Heart left ventricle (tissue), 16 donors: ENCODE results near the gene IFNGR1. TPM values are rescaled to one million over a fixed set of nuclear protein-coding genes. Genes with fewer than 3 reads are reported as not detected.

ENCODE experiments used
- ATAC-seq, 4 donors: fragments of 200-7000 bp; cut with Tn5 transposase; one replicate each; pipeline ENCODE4 v1.9.1; 2020 to 2022; ENCODE audit warnings: moderate library complexity in 4 of 4, mild to moderate bottlenecking in 3 of 4, moderate number of reproducible peaks in 1 of 4
- DNase-seq, 5 donors: peaks; one replicate each; pipeline ENCODE4 v3.0.0-alpha.2; 2020
- H3K27ac ChIP-seq, 12 donors: fragments of 200-600 bp; sonication (generic) in 4 of 12; one replicate each; pipeline versions ENCODE4 v1.5.0 to v1.8.0; 2016 to 2022; ENCODE audit warnings: mild to moderate bottlenecking in 2 of 12
- H3K27me3 ChIP-seq, 9 donors: fragments of 200-600 bp; sonication (generic) in 2 of 9; one replicate each; pipeline versions ENCODE4 v1.5.1 to v1.8.0; 2016 to 2022; ENCODE audit warnings: mild to moderate bottlenecking in 3 of 9
- H3K36me3 ChIP-seq, 9 donors: fragments of 200-600 bp; sonication (generic) in 2 of 9; one replicate each; pipeline versions ENCODE4 v1.5.0 to v1.8.0; 2018 to 2022; ENCODE audit warnings: mild to moderate bottlenecking in 2 of 9
- H3K4me1 ChIP-seq, 12 donors: fragments of 200-600 bp; sonication (generic) in 4 of 12; one replicate each; pipeline versions ENCODE4 v1.5.0 to v1.8.0; 2016 to 2022; ENCODE audit warnings: mild to moderate bottlenecking in 3 of 12
- H3K4me3 ChIP-seq, 12 donors: fragments of 200-600 bp; sonication (generic) in 4 of 12; one replicate each; pipeline versions ENCODE4 v1.5.0 to v1.8.0; 2017 to 2022; ENCODE audit warnings: mild to moderate bottlenecking in 9 of 12, moderate library complexity in 4 of 12
- H3K9me3 ChIP-seq, 12 donors: fragments of 200-600 bp; sonication (generic) in 4 of 12; one replicate each; pipeline versions ENCODE4 v1.5.0 to v1.8.0; 2016 to 2022; ENCODE audit warnings: mild to moderate bottlenecking in 1 of 12
- CTCF ChIP-seq, 12 donors: fragments of 200-600 bp; sonication (generic) in 4 of 12; IDR thresholded peaks; one replicate each; pipeline versions ENCODE4 v1.5.0 to v1.8.0; 2018 to 2022; ENCODE audit warnings: antibody characterized with exemption in 12 of 12, mild to moderate bottlenecking in 5 of 12
- POLR2A ChIP-seq, 2 donors: fragments of 450-650 bp; IDR thresholded peaks; one replicate each; pipeline ENCODE4 v1.6.1; 2017; ENCODE audit warnings: antibody characterized with exemption in 2 of 2, mild to moderate bottlenecking in 2 of 2, moderate library complexity in 2 of 2
- WGBS, 4 donors: extraction: QIAGEN DNeasy Blood & Tissue Kit in 2 of 4; methylation state at CpG; one replicate each; pipeline versions ENCODE4 v1.1.5 to v1.1.7; 2013 to 2018; 5-methylcytosine and 5-hydroxymethylcytosine counted together
- intact Hi-C, 10 donors: fragments of 100-400 bp; cut with DNase I; formaldehyde crosslinking; loops; one replicate each; pipeline versions ENCODE4 v1.11.1 to v1.14.2; 2022
- polyA plus RNA-seq, 2 donors: library from polyadenylated mRNA; stranded (reverse); fragments of 200-250 nt; gene quantifications; one replicate each; pipeline ENCODE4 v1.2.3, GENCODE V29; 2013
- total RNA-seq, 9 donors: library from RNA; depleted of rRNA in 2 of 9; stranded (reverse); fragments of >200 nt in 2 of 9; fragmentation: NEBNext Ultra II Directional in 3 of 9; extraction: Animal tissue kit (Norgen Biotek cat#: 25700) in 3 of 9; gene quantifications; one replicate each; pipeline versions ENCODE4 v1.1.0 to v1.2.4, GENCODE V29; 2016 to 2023
- donor health status: ischemic (EF 13 %, LVEDD 7.1; RV severe dilation, severe dysfunction).
- donor health status: healthy with polysubstance abuse.
- donor health status: DM: no; HTN: yes; CAD: no.
- donor health status: DM: no; HTN: no; CAD: no.
- donor health status: ischemic (EF 25% LVEDD 6.9; RV normal size, moderate dysfunction).
- donor health status: ischemic (EF 25% LVEDD 5.7; RV mildly dilated, moderate dysfunction).
- donor health status: healthy.
- donor health status: DM: yes; HTN: yes; CAD: no.
- donor health status: ischemic (EF 35%, LVEDD 5.7; RV mildly dilated, moderate dysfunction).
- donor health status: nonischemic (EF 11% LVEDD 7.7; RV severe dilation, severe dysfunction).
- donor health status: DM: yes; HTN: yes; CAD: no.
- donor health status: PGD.
- donor health status: ischemic (EF 29% LVEDD 5.4; RV normal size, mild dysfunction).
- donor health status: nonischemic (EF 23%, LVEDD 6.1; RV moderate dilation, normal function).

Gene IFNGR1
- total and polyA plus RNA-seq, 11 donors = 68.6 to 152 (median 79.2) TPM

- ATAC-seq (no peak), DNase-seq (no peak)
- 96 to 97% (median 97%) methylated on average over 11 of the region's 11 CpGs for WGBS, 4 donors
- Histone ChIP-seq H3K27ac (no peak overlapping the region), H3K4me1 (peaks cover 0 to 16% (median 5%) of the 10 kb centered on the region in 12 donors), H3K9me3 (no peaks in the 10 kb centered on the region), H3K36me3 (no peaks in the 10 kb centered on the region), H3K4me3 (no peak overlapping the region), H3K27me3 (no peaks in the 10 kb centered on the region)
- intact Hi-C loops = no loop called here
- TF ChIP-seq POLR2A (IDR thresholded peaks at IDR 0.05) (no peak), CTCF (IDR thresholded peaks at IDR 0.05) (no peak)
Observed at GRCh38 chr6:137172734-137173431, 46.3 kb downstream of the IFNGR1 start.

GRCh38 chr6:137171824-137172733, 47.1 kb downstream of the IFNGR1 start:
- 71 to 79% (median 75%) methylated on average over 13 of the region's 13 CpGs for WGBS, 4 donors
- H3K4me1 ChIP-seq = peaks cover 0 to 16% (median 5%) of the 10 kb centered on the region in 12 donors
- no peaks in the 10 kb centered on the region for H3K9me3 ChIP-seq
- no peaks in the 10 kb centered on the region for H3K27me3 ChIP-seq
- no peaks in the 10 kb centered on the region for H3K36me3 ChIP-seq
- intact Hi-C loops = no loop called here
- TF ChIP-seq CTCF (IDR thresholded peaks at IDR 0.05) = no peak
- TF ChIP-seq POLR2A (IDR thresholded peaks at IDR 0.05) = no peak
- no peak overlapping the region for H3K27ac ChIP-seq
- no peak overlapping the region for H3K4me3 ChIP-seq
- no peak for DNase-seq
- no peak for ATAC-seq

- 92 to 93% (median 92%) methylated on average over 1 of the region's 1 CpG for WGBS, 4 donors
- Histone ChIP-seq H3K27ac (no peak overlapping the region), H3K9me3 (no peaks in the 10 kb centered on the region), H3K36me3 (no peaks in the 10 kb centered on the region), H3K27me3 (no peaks in the 10 kb centered on the region), H3K4me3 (no peak overlapping the region), H3K4me1 (peaks cover 0 to 16% (median 5%) of the 10 kb centered on the region in 12 donors)
- no peak for TF ChIP-seq CTCF (IDR thresholded peaks at IDR 0.05)
- no peak for TF ChIP-seq POLR2A (IDR thresholded peaks at IDR 0.05)
- no peak for ATAC-seq
- intact Hi-C loops = no loop called here
- no peak for DNase-seq
Observed at GRCh38 chr6:137171053-137171374, 48.2 kb downstream of the IFNGR1 start.
